Astrocyte (in vitro differentiated cells and primary cell): ENCODE data around the gene LYPD4. TPM values are rescaled to one million over a fixed set of nuclear protein-coding genes. Genes with fewer than 3 reads are reported as not detected.
A peak's percentile ranks its signal among the peaks of the same experiment; 100 is the strongest.
"Not testable (repeated sequence)": the region's sequence is repeated elsewhere in the genome, so short reads cannot be mapped to it uniquely, and the experiment has no call there.

ENCODE experiments used
- DNase-seq: peaks from one replicate; pipeline ENCODE4 v3.0.0-alpha.2; 2010; ENCODE audit warnings: low read depth
- FAIRE-seq: peaks from 2 replicates; lab custom pipeline; 2011; peaks lifted over from hg19 to GRCh38; lab: Jason Lieb, UNC
- H2AFZ ChIP-seq: 2 replicates; pipeline ENCODE4 v1.6.0; 2012; ENCODE audit warnings: low read depth, low read length, inconsistent platforms
- H3K27ac ChIP-seq: 2 replicates; pipeline ENCODE4 v1.5.1; 2011; ENCODE audit warnings: low read depth, low read length, inconsistent platforms
- H3K27me3 ChIP-seq: 2 replicates; pipeline ENCODE4 v1.6.0; 2011; ENCODE audit warnings: low read length, inconsistent platforms; ENCODE audit not compliant: insufficient read depth
- H3K36me3 ChIP-seq: 2 replicates; pipeline ENCODE4 v1.5.1; 2011; ENCODE audit warnings: low read length, inconsistent platforms; ENCODE audit not compliant: insufficient read depth
- H3K4me1 ChIP-seq: 2 replicates; pipeline ENCODE4 v1.5.1; 2011; ENCODE audit warnings: low read length, inconsistent platforms; ENCODE audit not compliant: insufficient read depth
- H3K4me2 ChIP-seq: 2 replicates; pipeline ENCODE4 v1.6.0; 2012; ENCODE audit warnings: low read length, inconsistent platforms
- H3K4me3 ChIP-seq: 2 replicates; pipeline ENCODE4 v1.5.1; 2011; ENCODE audit warnings: low read depth, mild to moderate bottlenecking, low read length, inconsistent platforms; ENCODE audit not compliant: insufficient read depth
- H3K79me2 ChIP-seq: 2 replicates; pipeline ENCODE4 v1.6.0; 2012; ENCODE audit warnings: mild to moderate bottlenecking, low read length, inconsistent platforms; ENCODE audit not compliant: insufficient read depth
- H3K9ac ChIP-seq: 2 replicates; pipeline ENCODE4 v1.6.0; 2012; ENCODE audit warnings: mild to moderate bottlenecking, low read length, inconsistent platforms
- H3K9me3 ChIP-seq: 2 replicates; pipeline ENCODE4 v1.5.1; 2012; ENCODE audit warnings: low read depth, mild to moderate bottlenecking, low read length, inconsistent platforms; ENCODE audit not compliant: insufficient read depth
- H4K20me1 ChIP-seq: 2 replicates; pipeline ENCODE4 v1.6.0; 2012; ENCODE audit warnings: low read length, inconsistent platforms; ENCODE audit not compliant: insufficient read depth
- H3K27ac Mint-ChIP-seq: one replicate; pipeline ENCODE4 v1.8.0; 2021; ENCODE audit warnings: mild to moderate bottlenecking, mixed read lengths; ENCODE audit not compliant: unreplicated experiment
- H3K27me3 Mint-ChIP-seq: one replicate; pipeline ENCODE4 v1.8.0; 2021; ENCODE audit warnings: low read depth, mixed read lengths; ENCODE audit not compliant: unreplicated experiment
- H3K36me3 Mint-ChIP-seq: one replicate; pipeline ENCODE4 v1.8.0; 2021; ENCODE audit warnings: low read depth, mixed read lengths; ENCODE audit not compliant: unreplicated experiment
- H3K4me1 Mint-ChIP-seq: one replicate; pipeline ENCODE4 v1.8.0; 2021; ENCODE audit warnings: low read depth, mixed read lengths; ENCODE audit not compliant: unreplicated experiment
- H3K4me3 Mint-ChIP-seq: one replicate; pipeline ENCODE4 v1.8.0; 2021; ENCODE audit warnings: mild to moderate bottlenecking, moderate library complexity, mixed read lengths; ENCODE audit not compliant: unreplicated experiment
- H3K9me3 Mint-ChIP-seq: one replicate; pipeline ENCODE4 v1.8.0; 2021; ENCODE audit warnings: mild to moderate bottlenecking, mixed read lengths; ENCODE audit not compliant: unreplicated experiment
- EZH2 ChIP-seq: IDR thresholded peaks from 2 replicates; pipeline ENCODE4 v1.6.1; 2012; ENCODE audit warnings: mild to moderate bottlenecking, low read length, inconsistent platforms; ENCODE audit not compliant: insufficient read depth
- microRNA-seq: library from miRNA; unstranded; fragments of <30 nt; microRNA quantifications from one replicate; pipeline ENCODE4 v1.2.0, GENCODE V29; 2020
- total RNA-seq: library from RNA; stranded (reverse); gene quantifications from 2 replicates; pipeline ENCODE4 v1.2.1, GENCODE V29; 2021
- TF ChIP-seq, protein P1 (sequence below): IDR thresholded peaks from 2 replicates; pipeline ENCODE4 v1.5.1; 2011; ENCODE audit warnings: low read depth, mild to moderate bottlenecking, inconsistent platforms, low read length, moderate library complexity; ENCODE audit not compliant: insufficient read depth

LYPD4 gene
- total RNA-seq, 1 donor from 2014 or later: not detected

DNA sequence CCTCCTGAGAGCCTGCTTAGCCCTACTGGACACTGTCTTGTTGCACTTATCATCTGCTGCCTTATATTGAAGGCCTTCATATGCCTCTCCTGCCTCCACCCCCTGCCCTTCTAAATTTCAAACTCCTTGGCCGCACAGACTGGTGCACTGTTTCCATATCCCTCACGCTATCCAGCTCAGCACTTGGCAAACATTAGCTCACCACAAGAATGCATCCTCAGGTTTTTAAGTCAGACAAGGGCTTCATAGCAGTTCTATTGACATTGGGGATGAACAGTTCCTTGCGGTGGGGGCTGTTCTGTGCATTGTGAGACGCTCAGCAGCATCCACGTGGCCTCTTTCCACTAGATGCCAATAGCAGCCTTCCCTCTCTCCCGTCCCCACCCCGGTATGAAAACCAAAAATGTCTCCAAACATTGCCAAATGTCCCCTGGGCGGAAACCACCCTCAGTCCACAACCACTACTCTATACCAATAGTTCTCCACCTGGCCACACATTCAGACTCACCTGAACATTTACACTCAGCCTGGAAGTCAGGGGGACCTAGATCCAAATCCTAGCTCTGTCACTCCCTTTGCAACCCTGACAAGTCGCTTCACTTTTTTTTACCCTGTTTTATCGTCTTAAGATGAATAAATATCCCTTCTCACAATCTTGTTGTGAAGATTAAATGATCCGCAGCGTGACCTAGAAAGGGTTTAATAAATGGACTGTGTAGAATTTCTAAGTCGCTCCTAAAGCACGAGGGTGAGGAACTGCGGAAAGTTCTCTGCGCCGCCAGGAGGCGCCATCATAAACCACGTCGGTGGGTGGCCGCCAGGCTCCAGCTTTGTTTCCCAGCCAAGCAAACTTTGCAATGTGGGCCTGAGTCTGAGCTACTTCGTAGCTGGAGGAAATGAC lies 51.7 kb downstream of the LYPD4 start:
- Mint-ChIP-seq H3K36me3 (peaks cover 2% of the 10 kb centered on the region), H3K27me3 (peaks cover 50% of the 10 kb centered on the region), H3K27ac (no peak overlapping the region), H3K9me3 (no peaks in the 10 kb centered on the region), H3K4me1 (peaks cover 10% of the 10 kb centered on the region), H3K4me3 (no peak overlapping the region)
- FAIRE-seq: no peak
- H3K27ac ChIP-seq: no peak overlapping the region
- no peaks in the 10 kb centered on the region for H3K27me3 ChIP-seq
- H3K9me3 ChIP-seq: no peaks in the 10 kb centered on the region
- no peak overlapping the region for H3K4me2 ChIP-seq
- no peak overlapping the region for H2AFZ ChIP-seq
- TF ChIP-seq, protein P1, sequence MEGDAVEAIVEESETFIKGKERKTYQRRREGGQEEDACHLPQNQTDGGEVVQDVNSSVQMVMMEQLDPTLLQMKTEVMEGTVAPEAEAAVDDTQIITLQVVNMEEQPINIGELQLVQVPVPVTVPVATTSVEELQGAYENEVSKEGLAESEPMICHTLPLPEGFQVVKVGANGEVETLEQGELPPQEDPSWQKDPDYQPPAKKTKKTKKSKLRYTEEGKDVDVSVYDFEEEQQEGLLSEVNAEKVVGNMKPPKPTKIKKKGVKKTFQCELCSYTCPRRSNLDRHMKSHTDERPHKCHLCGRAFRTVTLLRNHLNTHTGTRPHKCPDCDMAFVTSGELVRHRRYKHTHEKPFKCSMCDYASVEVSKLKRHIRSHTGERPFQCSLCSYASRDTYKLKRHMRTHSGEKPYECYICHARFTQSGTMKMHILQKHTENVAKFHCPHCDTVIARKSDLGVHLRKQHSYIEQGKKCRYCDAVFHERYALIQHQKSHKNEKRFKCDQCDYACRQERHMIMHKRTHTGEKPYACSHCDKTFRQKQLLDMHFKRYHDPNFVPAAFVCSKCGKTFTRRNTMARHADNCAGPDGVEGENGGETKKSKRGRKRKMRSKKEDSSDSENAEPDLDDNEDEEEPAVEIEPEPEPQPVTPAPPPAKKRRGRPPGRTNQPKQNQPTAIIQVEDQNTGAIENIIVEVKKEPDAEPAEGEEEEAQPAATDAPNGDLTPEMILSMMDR: peak; percentile 49
- no peak for TF ChIP-seq EZH2
- H3K36me3 ChIP-seq: no peaks in the 10 kb centered on the region
- DNase-seq: peak; percentile 60
- H3K79me2 ChIP-seq: no peaks in the 10 kb centered on the region
- no peak overlapping the region for H3K4me3 ChIP-seq
- H4K20me1 ChIP-seq: no peaks in the 10 kb centered on the region
- no peak overlapping the region for H3K9ac ChIP-seq
- peaks cover 2% of the 10 kb centered on the region for H3K4me1 ChIP-seq

DNA sequence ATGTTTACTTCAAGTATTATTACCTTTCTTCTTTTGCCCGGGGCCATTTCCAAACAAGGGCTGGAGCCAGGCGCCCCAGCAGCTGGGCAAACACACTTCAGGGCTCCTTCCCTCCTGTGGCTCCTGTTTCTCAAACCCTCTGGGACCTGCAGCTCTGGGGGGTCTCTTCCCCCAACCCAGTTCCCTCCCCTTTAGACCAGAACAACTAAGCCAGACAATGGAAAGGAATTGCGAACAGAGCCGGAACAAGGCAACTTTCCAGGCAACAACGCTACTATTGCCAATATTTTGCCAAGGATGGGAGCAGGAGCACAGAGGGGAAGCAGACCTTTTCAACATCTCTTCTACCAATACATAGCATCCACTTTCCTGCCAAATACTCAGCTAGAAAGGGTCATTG lies 55.4 kb downstream of the LYPD4 start:
- not testable (repeated sequence) for H3K36me3 Mint-ChIP-seq, H3K9me3 ChIP-seq, H3K4me1 ChIP-seq, H3K4me3 ChIP-seq, H3K27ac Mint-ChIP-seq, H2AFZ ChIP-seq, H4K20me1 ChIP-seq, FAIRE-seq, DNase-seq, H3K79me2 ChIP-seq, H3K9ac ChIP-seq, H3K9me3 Mint-ChIP-seq, H3K27ac ChIP-seq, H3K4me3 Mint-ChIP-seq, H3K36me3 ChIP-seq, H3K4me2 ChIP-seq, H3K27me3 ChIP-seq
- H3K27me3 Mint-ChIP-seq: peaks cover 58% of the 10 kb centered on the region
- peaks cover 10% of the 10 kb centered on the region for H3K4me1 Mint-ChIP-seq

DNA sequence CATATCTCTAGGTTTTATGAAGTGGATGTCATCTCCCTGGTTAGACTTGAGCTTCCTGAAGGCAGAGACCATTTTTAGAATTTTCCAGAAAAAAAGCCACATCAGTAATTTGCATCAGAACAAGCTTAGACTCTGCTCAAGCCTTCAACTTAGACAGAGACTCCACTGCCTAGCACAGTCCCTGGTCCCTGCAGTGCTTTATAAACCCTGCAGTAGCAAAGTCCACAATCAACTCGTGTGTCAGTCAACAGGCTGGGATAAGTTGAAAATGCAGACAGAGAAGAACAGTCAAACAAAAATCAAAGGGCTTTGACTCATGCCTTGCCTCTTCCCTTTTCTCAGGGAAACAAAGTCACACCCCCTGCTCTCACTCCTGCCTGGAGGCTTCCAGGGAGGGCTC lies 56.0 kb downstream of the LYPD4 start:
- peaks cover 62% of the 10 kb centered on the region for H3K27me3 Mint-ChIP-seq
- not testable (repeated sequence) for H3K4me2 ChIP-seq, H3K79me2 ChIP-seq, H3K27me3 ChIP-seq, H3K36me3 ChIP-seq, H3K27ac Mint-ChIP-seq, H4K20me1 ChIP-seq, H3K27ac ChIP-seq, FAIRE-seq, H2AFZ ChIP-seq, H3K9me3 ChIP-seq, H3K36me3 Mint-ChIP-seq, DNase-seq, H3K9ac ChIP-seq, H3K4me3 Mint-ChIP-seq, H3K4me3 ChIP-seq, H3K4me1 ChIP-seq, H3K9me3 Mint-ChIP-seq
- peaks cover 10% of the 10 kb centered on the region for H3K4me1 Mint-ChIP-seq

Small RNA genes within 50 kb of the gene (microRNA-seq; reads per million reads assigned to microRNA genes)
- 3.8 reads per million, percentile 14 among the genes with 10 or more reads in this experiment for gene MIR6797

Other genes starting within 250 kb of the LYPD4 start
- gene CEACAM4, start 217.6 kb downstream of the LYPD4 start, total RNA-seq: not detected in 2 replicates
- not detected in 2 replicates for gene CEACAM7, start 156.4 kb downstream of the LYPD4 start, total RNA-seq
- not detected in 2 replicates for gene CEACAM5, start 136.1 kb downstream of the LYPD4 start, total RNA-seq
- not detected in 2 replicates for gene CEACAM6, start 89.2 kb downstream of the LYPD4 start, total RNA-seq
- gene CEACAM3, start 48.1 kb downstream of the LYPD4 start, total RNA-seq: not detected in 2 replicates
- not detected in 2 replicates for gene DMRTC2, start 359 bp upstream of the LYPD4 start, total RNA-seq
- 2,868 and 3,078 TPM in 2 replicates for gene RPS19, start 15.6 kb upstream of the LYPD4 start, total RNA-seq
- gene CD79A, start 32.6 kb upstream of the LYPD4 start, total RNA-seq: 0.30 and 0.41 TPM in 2 replicates
- gene ARHGEF1, start 38.5 kb upstream of the LYPD4 start, total RNA-seq: 69.8 and 73.1 TPM in 2 replicates
- gene ERFL, start 83.8 kb upstream of the LYPD4 start, total RNA-seq: 0.36 and 0.41 TPM in 2 replicates
- gene RABAC1, start 114.6 kb upstream of the LYPD4 start, total RNA-seq: 257 and 278 TPM in 2 replicates
- 3.4 and 3.9 TPM in 2 replicates for gene ATP1A3, start 149.5 kb upstream of the LYPD4 start, total RNA-seq
- 9.2 and 12.1 TPM in 2 replicates for gene GRIK5, start 225.5 kb upstream of the LYPD4 start, total RNA-seq
- 20.0 and 20.2 TPM in 2 replicates for gene ZNF574, start 231.5 kb upstream of the LYPD4 start, total RNA-seq